Left lung (tissue), 10 donors: ENCODE results near the gene TSEN2. TPM values are rescaled to one million over a fixed set of nuclear protein-coding genes. Genes with fewer than 3 reads are reported as not detected.

Source experiments
- ATAC-seq: fragments of 200-7000 bp; cut with Tn5 transposase; one replicate; pipeline ENCODE4 v1.9.1; 2020; ENCODE audit warnings: moderate library complexity
- DNase-seq, 4 donors: peaks; one replicate each; pipeline ENCODE4 v3.0.0-alpha.2; 2013 to 2020
- H3K27ac ChIP-seq, 2 donors: fragments of 200-600 bp; sonication (generic) in 1 of 2; one replicate each; pipeline versions ENCODE4 v1.5.0 to v1.8.0; 2020 to 2021
- H3K27me3 ChIP-seq, 2 donors: fragments of 200-600 bp; sonication (generic) in 1 of 2; one replicate each; pipeline versions ENCODE4 v1.5.0 to v1.8.0; 2020 to 2021
- H3K36me3 ChIP-seq, 2 donors: fragments of 200-600 bp; sonication (generic) in 1 of 2; one replicate each; pipeline versions ENCODE4 v1.5.0 to v1.8.0; 2020 to 2021
- H3K4me1 ChIP-seq, 2 donors: fragments of 200-600 bp; one replicate each; pipeline ENCODE4 v1.8.0; 2021
- H3K4me3 ChIP-seq, 2 donors: fragments of 200-600 bp; sonication (generic) in 1 of 2; one replicate each; pipeline versions ENCODE4 v1.5.0 to v1.8.0; 2020 to 2021; ENCODE audit warnings: mild to moderate bottlenecking in 1 of 2
- H3K9me3 ChIP-seq, 2 donors: fragments of 200-600 bp; sonication (generic) in 1 of 2; one replicate each; pipeline versions ENCODE4 v1.5.0 to v1.8.0; 2020 to 2021
- intact Hi-C, 2 donors: fragments of 100-400 bp; cut with DNase I; formaldehyde crosslinking; loops; one replicate each; pipeline versions ENCODE4 v1.11.2 to v1.14.2; 2022
- polyA plus RNA-seq, 6 donors: library from polyadenylated mRNA; unstranded; fragments of 120-200 nt; gene quantifications; one replicate each; pipeline ENCODE4 v1.2.1, GENCODE V29; 2013; ENCODE audit not compliant: insufficient read length in 6 of 6
- total RNA-seq, 2 donors: library from RNA; stranded (reverse); fragmentation: NEBNext Ultra II Directional; extraction: Animal tissue kit (Norgen Biotek cat#: 25700); gene quantifications; one replicate each; pipeline ENCODE4 v1.2.1, GENCODE V29; 2021
- TF ChIP-seq, protein P1 (sequence below), 2 donors: fragments of 200-600 bp; sonication (generic) in 1 of 2; IDR thresholded peaks; one replicate each; pipeline versions ENCODE4 v1.5.0 to v1.8.0; 2021; ENCODE audit warnings: antibody characterized with exemption in 2 of 2
- donor health status: DM: no; HTN: yes; CAD: no.
- donor health status: DM: no; HTN: no; CAD: no.

The TSEN2 gene
- total and polyA plus RNA-seq, 8 donors = 8.1 to 29.1 (median 22.3) TPM

DNA sequence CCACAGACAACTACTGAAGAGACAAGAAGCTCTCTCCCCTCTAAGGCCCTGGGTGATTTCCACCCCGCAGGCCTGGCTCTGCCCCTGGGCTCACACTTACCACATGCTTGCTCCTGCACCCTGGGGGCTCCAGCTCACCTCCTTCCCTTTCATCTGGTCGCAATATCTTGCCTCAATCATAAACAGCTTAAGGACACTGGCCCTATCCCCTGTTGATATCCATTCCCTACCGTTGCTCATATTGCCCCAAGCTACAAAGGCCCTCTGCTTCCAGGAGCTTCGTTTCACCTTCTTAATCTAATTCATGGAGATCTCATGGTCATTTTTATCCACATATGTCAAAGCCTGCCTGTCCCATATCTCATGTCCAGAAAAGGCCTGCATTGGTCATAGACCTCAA, 46.0 kb upstream of the TSEN2 start:
- no peak for DNase-seq
- no peaks in the 10 kb centered on the region for H3K36me3 ChIP-seq
- no peaks in the 10 kb centered on the region for H3K4me1 ChIP-seq
- no peak overlapping the region for H3K4me3 ChIP-seq
- TF ChIP-seq, protein P1, sequence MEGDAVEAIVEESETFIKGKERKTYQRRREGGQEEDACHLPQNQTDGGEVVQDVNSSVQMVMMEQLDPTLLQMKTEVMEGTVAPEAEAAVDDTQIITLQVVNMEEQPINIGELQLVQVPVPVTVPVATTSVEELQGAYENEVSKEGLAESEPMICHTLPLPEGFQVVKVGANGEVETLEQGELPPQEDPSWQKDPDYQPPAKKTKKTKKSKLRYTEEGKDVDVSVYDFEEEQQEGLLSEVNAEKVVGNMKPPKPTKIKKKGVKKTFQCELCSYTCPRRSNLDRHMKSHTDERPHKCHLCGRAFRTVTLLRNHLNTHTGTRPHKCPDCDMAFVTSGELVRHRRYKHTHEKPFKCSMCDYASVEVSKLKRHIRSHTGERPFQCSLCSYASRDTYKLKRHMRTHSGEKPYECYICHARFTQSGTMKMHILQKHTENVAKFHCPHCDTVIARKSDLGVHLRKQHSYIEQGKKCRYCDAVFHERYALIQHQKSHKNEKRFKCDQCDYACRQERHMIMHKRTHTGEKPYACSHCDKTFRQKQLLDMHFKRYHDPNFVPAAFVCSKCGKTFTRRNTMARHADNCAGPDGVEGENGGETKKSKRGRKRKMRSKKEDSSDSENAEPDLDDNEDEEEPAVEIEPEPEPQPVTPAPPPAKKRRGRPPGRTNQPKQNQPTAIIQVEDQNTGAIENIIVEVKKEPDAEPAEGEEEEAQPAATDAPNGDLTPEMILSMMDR (IDR thresholded peaks at IDR 0.05) = no peak
- H3K9me3 ChIP-seq = no peaks in the 10 kb centered on the region
- intact Hi-C loops = no loop called here
- peaks cover 0 to 10% of the 10 kb centered on the region in 2 donors for H3K27me3 ChIP-seq
- no peak for ATAC-seq
- no peak overlapping the region for H3K27ac ChIP-seq

DNA sequence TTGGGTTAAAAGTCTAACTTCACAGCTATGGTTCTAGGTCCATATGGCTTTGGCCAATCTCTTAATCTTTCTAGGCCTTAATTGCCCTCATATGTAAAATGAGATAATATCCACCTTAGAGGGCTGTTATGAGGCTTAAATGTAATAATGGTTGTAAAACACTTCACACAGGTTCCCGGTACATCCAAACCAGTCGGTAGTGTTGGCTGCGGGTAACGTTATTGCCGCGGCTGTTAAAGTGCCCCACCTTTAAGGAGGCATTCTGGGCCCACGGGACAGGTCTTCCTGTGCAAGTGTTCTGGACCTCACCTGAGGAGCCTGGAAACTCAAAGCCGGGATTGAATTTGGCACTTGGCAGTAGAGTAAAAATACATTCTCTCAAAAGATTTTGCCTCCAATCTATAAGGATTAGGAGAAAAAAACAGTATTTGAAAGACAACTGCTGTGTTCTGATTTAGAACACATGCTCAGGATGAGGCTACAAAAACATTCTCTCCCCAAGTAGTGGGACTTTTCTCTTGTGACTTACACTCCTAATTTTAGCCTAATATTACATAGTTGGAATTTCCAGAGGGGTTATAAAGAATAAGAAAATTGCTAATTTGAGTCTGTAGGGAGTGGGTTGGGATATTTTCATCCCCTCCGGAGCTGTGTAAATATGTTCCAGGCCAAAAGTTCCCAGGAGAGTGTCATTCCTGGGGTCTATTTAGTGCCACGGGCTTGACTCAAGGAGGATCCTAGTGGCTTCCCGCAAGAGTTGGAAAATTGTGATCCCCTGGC, 44.9 kb upstream of the TSEN2 start:
- intact Hi-C loops = no loop called here
- no peak for DNase-seq
- Histone ChIP-seq H3K4me3 (no peak overlapping the region), H3K27ac (no peak overlapping the region), H3K27me3 (peaks cover 0 to 13% of the 10 kb centered on the region in 2 donors), H3K9me3 (no peaks in the 10 kb centered on the region), H3K36me3 (no peaks in the 10 kb centered on the region), H3K4me1 (no peaks in the 10 kb centered on the region)
- no peak for ATAC-seq
- TF ChIP-seq, protein P1 (IDR thresholded peaks at IDR 0.05) = no peak

DNA sequence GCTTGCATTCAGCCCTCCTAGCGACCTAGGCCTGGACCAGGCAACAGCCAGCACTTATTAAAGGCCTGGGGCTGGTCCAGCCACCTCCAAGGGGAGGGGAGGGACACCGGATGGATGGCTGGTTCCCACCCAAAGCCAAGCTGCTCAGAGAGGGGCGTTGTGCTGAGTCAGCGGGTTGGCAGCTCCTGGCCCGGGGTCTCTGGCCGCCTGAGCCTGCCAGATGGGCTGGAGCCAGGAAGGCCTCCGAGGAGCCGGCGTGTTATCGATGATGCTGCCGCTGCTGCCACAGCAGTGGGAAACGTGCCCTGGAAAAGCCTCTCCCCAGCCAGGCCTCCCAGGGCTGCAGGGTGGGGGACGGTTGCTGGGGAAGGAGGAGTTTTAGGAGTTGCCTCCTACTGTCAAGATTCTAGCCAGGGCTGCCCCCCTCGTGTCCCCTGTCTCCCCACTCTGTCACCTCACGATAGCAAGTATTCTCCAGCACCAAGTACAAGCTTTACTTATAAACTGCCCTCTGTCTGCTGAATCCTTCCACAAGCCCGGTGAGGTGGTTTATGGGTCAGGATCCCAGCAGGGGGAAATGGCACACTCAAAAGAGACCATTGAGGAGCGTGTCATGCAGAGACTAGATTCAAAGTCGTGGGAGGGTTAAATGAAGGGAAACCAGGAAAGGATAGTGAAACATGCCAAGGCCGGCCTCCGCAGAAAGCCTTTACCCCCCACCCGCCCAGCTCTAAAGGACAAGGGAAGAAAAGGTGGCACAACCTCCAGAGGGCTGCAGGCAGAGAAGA, 43.2 kb upstream of the TSEN2 start:
- Histone ChIP-seq H3K36me3 (no peaks in the 10 kb centered on the region), H3K4me3 (no peak overlapping the region), H3K9me3 (no peaks in the 10 kb centered on the region), H3K27ac (no peak overlapping the region), H3K27me3 (peaks cover 0 to 13% of the 10 kb centered on the region in 2 donors), H3K4me1 (no peaks in the 10 kb centered on the region)
- DNase-seq = peak; percentile 50 to 95 (median 80)
- intact Hi-C loops = no loop called here
- peak; percentile 61 for ATAC-seq
- TF ChIP-seq, protein P1 (IDR thresholded peaks at IDR 0.05) = no peak

DNA sequence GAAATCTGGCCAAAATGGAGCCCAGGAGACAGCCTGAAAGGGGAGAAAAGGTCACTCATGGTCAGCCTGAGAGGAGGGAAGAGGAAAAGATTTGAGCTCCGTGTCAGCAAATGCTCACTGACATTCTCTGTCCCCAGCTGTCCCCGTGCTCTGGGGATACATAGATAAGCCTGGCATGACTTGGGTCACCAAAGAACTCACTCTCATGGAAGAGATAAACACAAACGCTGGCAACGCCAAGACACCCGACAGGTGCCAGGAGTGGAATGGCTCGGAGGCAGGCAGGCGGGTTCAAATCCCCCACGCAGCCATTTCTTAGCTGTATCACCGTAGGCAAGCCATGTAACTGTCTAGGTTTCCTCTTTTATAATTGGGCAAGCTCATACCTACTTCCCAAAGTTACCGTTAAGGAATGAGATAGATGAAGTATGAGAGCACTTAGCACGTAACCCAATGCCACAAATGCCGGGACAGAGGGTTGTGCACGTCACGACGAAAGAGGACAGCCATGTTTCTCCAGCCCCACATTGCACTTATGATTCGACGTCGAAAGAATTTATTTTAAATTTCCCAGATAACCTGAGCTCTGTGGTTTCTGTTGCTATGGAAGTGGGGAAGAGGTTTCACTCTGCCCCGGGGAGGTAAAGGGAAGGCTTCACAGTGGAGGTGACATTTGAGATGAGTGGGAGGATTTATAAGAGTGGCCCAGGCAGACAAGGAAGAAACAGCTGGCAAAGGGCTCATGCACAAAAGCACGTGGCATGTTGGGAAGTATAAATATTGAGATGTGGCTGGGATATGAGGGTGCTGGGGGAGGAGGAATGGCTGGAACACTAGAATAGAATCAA, 41.4 kb upstream of the TSEN2 start:
- ATAC-seq = no peak
- no peak for DNase-seq
- Histone ChIP-seq H3K9me3 (no peaks in the 10 kb centered on the region), H3K36me3 (no peaks in the 10 kb centered on the region), H3K27ac (no peak overlapping the region), H3K4me3 (no peak overlapping the region), H3K4me1 (no peaks in the 10 kb centered on the region), H3K27me3 (peaks cover 0 to 13% of the 10 kb centered on the region in 2 donors)
- TF ChIP-seq, protein P1 (IDR thresholded peaks at IDR 0.05) = no peak
- intact Hi-C loops = no loop called here
